ENCODE measurements around the gene HAAO. TPM values are rescaled to one million over a fixed set of nuclear protein-coding genes. Genes with fewer than 3 reads are reported as not detected.

The HAAO gene
- total and polyA plus RNA-seq, 2 of the 8 experiments (the other 6 are each of a cell fraction or from before 2014, with no cell fraction given), result 2.5 to 7.0 TPM

- Histone ChIP-seq H3K14ac (ENCODE audit: insufficient read length) (no peak overlapping the region), H3K56ac (replicated peaks; ENCODE audit: insufficient read length, low read depth, low read length) (no peak overlapping the region), H2AK5ac (ENCODE audit: low read depth, low read length) (no peak overlapping the region), H3K9me3 (ENCODE audit: insufficient read depth in 2 of 2, low read depth in 1 of 2, low read length in 1 of 2) (no peaks in the 10 kb centered on the region), H2AFZ (ENCODE audit: low read length) (no peak overlapping the region), H3K4ac (replicated peaks; ENCODE audit: insufficient read length, low read depth, low read length) (no peak overlapping the region), H3K18ac (ENCODE audit: extremely low read depth, low read length) (no peak overlapping the region), H2BK15ac (ENCODE audit: low read length) (no peak overlapping the region), H3K23me2 (ENCODE audit: low read depth, low read length) (no peaks in the 10 kb centered on the region), H3K4me3 (ENCODE audit: extremely low read depth in 1 of 4, insufficient read depth in 2 of 4, low read depth in 3 of 4, low read length in 4 of 4) (no peak overlapping the region), H2BK20ac (ENCODE audit: low read length) (no peak overlapping the region), H3K79me1 (ENCODE audit: low read depth, low read length) (no peaks in the 10 kb centered on the region; the same call in 1 of the 2 replicates), H4K5ac (ENCODE audit: insufficient read length, low read depth, low read length) (no peak overlapping the region), H3K4me2 (ENCODE audit: insufficient read depth in 1 of 2, low read depth in 2 of 2, low read length in 2 of 2) (no peak overlapping the region), H3K23ac (ENCODE audit: insufficient read length) (no peak overlapping the region), H3K79me2 (ENCODE audit: control insufficient read depth in 1 of 2, insufficient read depth in 2 of 2, low read length in 2 of 2) (no peaks in the 10 kb centered on the region), H3K27me3 (replicated peaks in 1 of 4; ENCODE audit: control insufficient read depth in 3 of 4, extremely low read depth in 1 of 4, insufficient read depth in 3 of 4, low read length in 3 of 4) (no peaks in the 10 kb centered on the region), H2BK120ac (replicated peaks; ENCODE audit: low read depth, low read length) (no peak overlapping the region), H3K27ac (ENCODE audit: low read depth, low read length) (no peak overlapping the region), H4K8ac (ENCODE audit: extremely low read depth, insufficient read depth, low read length) (peak overlapping the region; percentile 45; the same call in 1 of the 2 replicates), H2BK5ac (ENCODE audit: low read depth, low read length) (0 out of 2 replicates have a peak overlapping the region, but pooled peaks have one; percentile 21), H3K9ac (replicated peaks in 1 of 4; ENCODE audit: extremely low read depth in 1 of 4, low read depth in 3 of 4, low read length in 3 of 4) (no peak overlapping the region), H2BK12ac (ENCODE audit: low read depth, low read length) (no peak overlapping the region), H3K36me3 (ENCODE audit: control insufficient read depth in 2 of 4, insufficient read depth in 4 of 4, low read length in 3 of 4) (no peaks in the 10 kb centered on the region; a peak in 2 of 8 replicates), H3K4me1 (replicated peaks in 1 of 4; ENCODE audit: control insufficient read depth in 3 of 4, insufficient read depth in 4 of 4, low read length in 3 of 4) (peaks cover 0 to 6% (median 0%) of the 10 kb centered on the region in 4 experiments; a peak in 1 of 7 replicates), H4K20me1 (replicated peaks in 1 of 2; ENCODE audit: control insufficient read depth in 1 of 2, insufficient read depth in 2 of 2, low read length in 2 of 2) (no peaks in the 10 kb centered on the region), H4K91ac (replicated peaks; ENCODE audit: insufficient read length, low read length) (no peak overlapping the region)
- 95% methylated on average over 42 of the region's 45 CpGs; no CpG with 5 or more reads in 1 of the 2 experiments for WGBS, 2 experiments (ENCODE audit: extremely low coverage in 1 of 2, insufficient coverage in 1 of 2, insufficient read length in 1 of 2, insufficient replicate concordance in 2 of 2, low coverage in 1 of 2, low lambda C conversion rate in 2 of 2, missing lambda C conversion rate in 1 of 2)
- ChIA-PET POLR2A (ENCODE audit: partially characterized antibody) (interaction anchor here (1.9 kb wide), 1 partner anchor 11 kb away, joined by 4 read pairs; no protein-coding TSS in a partner anchor), CTCF (ENCODE audit: partially characterized antibody) (interaction anchor here (0.7 to 1.1 kb wide), 8 partner anchors 11 to 100 kb away, joined by 3 to 5 read pairs (median 3); no protein-coding TSS in a partner anchor)
- FAIRE-seq, result no peak
- no peak for DNase-seq (ENCODE audit: low read depth in 1 of 2, low spot score in 2 of 2)
- no peak for TF ChIP-seq SP1 (IDR thresholded peaks at IDR 0.05; ENCODE audit: low read depth, low read length)
- no peak for TF ChIP-seq EGR1 (IDR thresholded peaks at IDR 0.05; ENCODE audit: borderline replicate concordance, low read depth, low read length)
- TF ChIP-seq SP4 (IDR thresholded peaks at IDR 0.05; ENCODE audit: low read length), result no peak
- no peak for TF ChIP-seq TAF7 (optimal IDR thresholded peaks at IDR 0.05; ENCODE audit: borderline replicate concordance, low read depth, low read length)
- TF ChIP-seq CHD2 (IDR thresholded peaks at IDR 0.05; ENCODE audit: low read length), result no peak
- TF ChIP-seq EP300 (IDR thresholded peaks at IDR 0.05; ENCODE audit: borderline replicate concordance in 1 of 2, low read depth in 2 of 2, low read length in 2 of 2), result no peak
- TF ChIP-seq CEBPB (IDR thresholded peaks at IDR 0.05; ENCODE audit: low read depth, low read length), result no peak
- no peak for TF ChIP-seq SAP30 (IDR thresholded peaks at IDR 0.05; ENCODE audit: insufficient read depth, insufficient replicate concordance, low read length)
- no peak for TF ChIP-seq SP2 (IDR thresholded peaks at IDR 0.05; ENCODE audit: low read length)
- TF ChIP-seq SIX5 (IDR thresholded peaks at IDR 0.05; ENCODE audit: low read depth, low read length), result no peak
- TF ChIP-seq HDAC6 (IDR thresholded peaks at IDR 0.05; ENCODE audit: low read depth, low read length), result no peak
- TF ChIP-seq RAD21 (IDR thresholded peaks at IDR 0.05 in 1 of 2, conservative IDR thresholded peaks at IDR 0.05 in 1 of 2; ENCODE audit: low read depth in 2 of 2, low read length in 2 of 2), result no peak
Measured at GRCh38 chr2:42762823-42763804, 29.3 kb downstream of the HAAO start.

Data from H1 (cell line).